Endothelial cell of umbilical vein (primary cell): ENCODE results near the gene WBP2. TPM values are rescaled to one million over a fixed set of nuclear protein-coding genes. Genes with fewer than 3 reads are reported as not detected.

Experiments
- BruUV-seq: library from RNA; stranded (reverse); fragments of 400-500 nt; replicated peaks from 2 replicates; lab custom pipeline; 2021; lab: Mats Ljungman, UMichigan
- CTCF ChIA-PET: fragments of 300-600, 350-600 bp; sonication (Branson Sonifier 250); formaldehyde crosslinking; loops from one replicate; lab custom pipeline; 2021; ENCODE audit warnings: antibody characterized with exemption, inconsistent platforms; lab: Charles Lee
- POLR2A ChIA-PET: fragments of 300-600, 350-600 bp; sonication (Branson Sonifier 250); formaldehyde crosslinking; loops from one replicate; lab custom pipeline; 2021; ENCODE audit warnings: antibody characterized with exemption, inconsistent platforms; lab: Charles Lee
- DNase-seq: peaks from one replicate; pipeline ENCODE4 v3.0.0-alpha.2; 2011; ENCODE audit warnings: low read depth, low spot score
- FAIRE-seq: peaks from 2 replicates; lab custom pipeline; 2011; peaks lifted over from hg19 to GRCh38; lab: Jason Lieb, UNC
- H2AFZ ChIP-seq: 2 replicates; pipeline ENCODE4 v1.6.0; 2012; ENCODE audit warnings: low read depth, low read length, control low read depth, inconsistent platforms
- H3K27ac ChIP-seq: 2 replicates; pipeline ENCODE4 v1.5.1; 2011; ENCODE audit warnings: low read depth, mild to moderate bottlenecking, control low read depth, low read length, moderate library complexity; ENCODE audit not compliant: insufficient read depth
- H3K27me3 ChIP-seq, 2 experiments: 2 replicates each; pipeline versions ENCODE4 v1.6.0 to v1.6.1; 2011; ENCODE audit warnings: low read length in 2 of 2, mixed read lengths in 1 of 2; ENCODE audit not compliant: control insufficient read depth in 2 of 2, insufficient read depth in 2 of 2
- H3K36me3 ChIP-seq, 2 experiments: 2 replicates in 1 of 2; 3 replicates in 1 of 2; pipeline ENCODE4 v1.5.1; 2011; ENCODE audit warnings: low read length in 2 of 2, mild to moderate bottlenecking in 1 of 2, moderate library complexity in 1 of 2; ENCODE audit not compliant: control insufficient read depth in 2 of 2, insufficient read depth in 2 of 2; ENCODE audit errors: extremely low read depth in 1 of 2
- H3K4me1 ChIP-seq: 3 replicates; pipeline ENCODE4 v1.5.1; 2011; ENCODE audit warnings: mild to moderate bottlenecking, low read length; ENCODE audit not compliant: control insufficient read depth, insufficient read depth; ENCODE audit errors: extremely low read depth
- H3K4me2 ChIP-seq: 2 replicates; pipeline ENCODE4 v1.6.1; 2011; ENCODE audit warnings: low read length, control low read depth, mixed read lengths; ENCODE audit not compliant: insufficient read depth
- H3K4me3 ChIP-seq, 3 experiments: fragments of 200-600 bp in 1 of 3; sonication (generic), shearing (Covaris generic) in 1 of 3; replicated peaks in 1 of 3; 2 replicates each; pipeline ENCODE4 v1.5.1; 2011 to 2016; ENCODE audit warnings: control low read depth in 3 of 3, low read length in 3 of 3, mild to moderate bottlenecking in 2 of 3, inconsistent platforms in 1 of 3, low read depth in 1 of 3, moderate library complexity in 1 of 3; ENCODE audit not compliant: insufficient read depth in 1 of 3
- H3K79me2 ChIP-seq: 2 replicates; pipeline ENCODE4 v1.6.0; 2012; ENCODE audit warnings: low read length, inconsistent platforms; ENCODE audit not compliant: control insufficient read depth, insufficient read depth
- H3K9ac ChIP-seq: replicated peaks from 2 replicates; pipeline ENCODE3; 2011; ENCODE audit warnings: low read length, control low read depth; ENCODE audit not compliant: insufficient read depth; ENCODE audit errors: extremely low read depth
- H3K9me1 ChIP-seq: replicated peaks from 3 replicates; pipeline ENCODE4 v1.6.0; 2011; ENCODE audit warnings: mild to moderate bottlenecking, low read length; ENCODE audit not compliant: control insufficient read depth, insufficient read depth; ENCODE audit errors: extremely low read depth
- H3K9me3 ChIP-seq: replicated peaks from 2 replicates; pipeline ENCODE4 v1.5.1; 2012; ENCODE audit warnings: low read length, inconsistent platforms; ENCODE audit not compliant: control insufficient read depth, insufficient read depth
- H4K20me1 ChIP-seq: replicated peaks from 2 replicates; pipeline ENCODE3; 2011; ENCODE audit warnings: mild to moderate bottlenecking, low read length; ENCODE audit not compliant: control insufficient read depth, insufficient read depth; ENCODE audit errors: extremely low read depth
- EZH2 ChIP-seq: IDR thresholded peaks from 2 replicates; pipeline ENCODE4 v1.6.1; 2012; ENCODE audit warnings: borderline replicate concordance, low read depth, mild to moderate bottlenecking, moderate library complexity, low read length, inconsistent platforms; ENCODE audit not compliant: severe bottlenecking
- FOS ChIP-seq: IDR thresholded peaks from 2 replicates; pipeline ENCODE4 v1.6.1; 2011; ENCODE audit warnings: mild to moderate bottlenecking, low read length, moderate library complexity, borderline replicate concordance; ENCODE audit not compliant: insufficient read depth
- GATA2 ChIP-seq: IDR thresholded peaks from 2 replicates; pipeline ENCODE4 v1.7.0; 2011; ENCODE audit warnings: low read depth, mild to moderate bottlenecking, moderate library complexity, mixed read lengths, low read length; ENCODE audit not compliant: insufficient read length, insufficient read depth
- JUN ChIP-seq: IDR thresholded peaks from 2 replicates; pipeline ENCODE4 v1.6.1; 2011; ENCODE audit warnings: borderline replicate concordance, low read depth; ENCODE audit not compliant: insufficient read length, insufficient read depth
- MYC ChIP-seq: IDR thresholded peaks from one replicate; pipeline ENCODE4 v1.6.1; 2011; ENCODE audit warnings: mild to moderate bottlenecking, low read depth, low read length
- POLR2A ChIP-seq: IDR thresholded peaks from 2 replicates; pipeline ENCODE4 v1.6.1; 2012; ENCODE audit warnings: low read depth, mild to moderate bottlenecking, control low read depth, low read length
- POLR2AphosphoS5 ChIP-seq: IDR thresholded peaks from 2 replicates; pipeline ENCODE4 v1.6.1; 2012; ENCODE audit warnings: low read depth, mild to moderate bottlenecking, control low read depth, low read length, moderate library complexity; ENCODE audit not compliant: insufficient read depth
- dilution Hi-C: fragments of 300-500 bp; cut with MboI; formaldehyde crosslinking; loops from one replicate; pipeline ENCODE4 v1.15.0; 2019; ENCODE audit warnings: low sequenced_read_pairs; ENCODE audit not compliant: extremely low pct_ligation_motif_present
- intact Hi-C: fragments of 100-400 bp; cut with micrococcal nuclease; formaldehyde crosslinking; loops from one replicate; pipeline ENCODE4 v1.10.0; 2022
- polyA plus RNA-seq, 4 experiments: library from polyadenylated mRNA; depleted of rRNA in 3 of 4; stranded (reverse) in 3 of 4; unstranded in 1 of 4; fragments of >200 nt; gene quantifications; 2 replicates each; pipeline versions ENCODE4 v1.2.1 to v1.2.3, GENCODE V29; 2011 to 2012; ENCODE audit warnings: missing spikeins in 1 of 4
- total RNA-seq: library from RNA; stranded (reverse); gene quantifications from 2 replicates; pipeline ENCODE4 v1.2.3, GENCODE V29; 2021
- TF ChIP-seq, protein P1 (sequence below): IDR thresholded peaks from 2 replicates; pipeline ENCODE4 v1.6.1; 2011; ENCODE audit not compliant: insufficient read depth, insufficient read length
- TF ChIP-seq, protein P2 (sequence below), 2 donors: IDR thresholded peaks; 1 replicate in 1 of 2; 2 replicates in 1 of 2; pipeline ENCODE4 v1.5.1; 2011; ENCODE audit warnings: low read length in 2 of 2, mild to moderate bottlenecking in 2 of 2, moderate library complexity in 2 of 2, control low read depth in 1 of 2, inconsistent platforms in 1 of 2, low read depth in 1 of 2; ENCODE audit not compliant: insufficient read depth in 1 of 2; ENCODE audit errors: extremely low read depth in 1 of 2

The WBP2 gene
- total and polyA plus RNA-seq, 2 donors (not counting 3 experiments of a cell fraction or from before 2014, with no cell fraction given): 81.5 to 126 TPM

DNA sequence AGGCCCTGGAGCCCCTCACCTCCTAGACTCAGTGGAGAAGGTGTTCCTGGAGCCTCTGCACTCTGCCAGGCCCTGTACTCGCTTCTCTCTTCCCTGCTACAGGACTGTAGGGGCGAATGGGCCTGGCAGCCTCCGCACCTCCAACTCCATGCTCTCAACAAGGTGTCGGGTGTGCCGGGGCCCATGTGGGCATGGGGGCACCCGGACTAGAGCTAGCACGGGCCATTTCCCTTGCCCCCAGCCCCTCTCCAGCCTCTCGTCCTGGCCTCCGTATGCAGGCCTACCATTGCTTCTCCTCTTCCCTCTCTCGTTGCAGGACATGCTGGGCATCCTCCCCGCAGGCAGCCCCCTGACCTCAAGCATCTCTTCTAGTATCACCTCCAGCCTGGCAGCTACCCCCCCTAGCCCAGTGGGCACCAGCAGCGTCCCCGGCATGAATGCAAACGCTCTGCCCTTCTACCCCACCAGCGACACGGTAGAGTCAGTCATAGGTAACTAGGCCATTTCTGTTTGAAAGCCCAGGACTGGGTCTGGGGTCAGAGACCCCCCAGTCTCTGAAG, 36.7 kb downstream of the WBP2 start:
- H3K36me3 ChIP-seq: peaks cover 0 to 49% of the 10 kb centered on the region in 2 experiments
- dilution Hi-C loops: no loop called here
- POLR2A ChIA-PET: no interaction called here

More for the DNA sequence above, 36.7 kb downstream of the WBP2 start:
- no peaks in the 10 kb centered on the region for H3K27me3 ChIP-seq
- no peak overlapping the region for H2AFZ ChIP-seq
- H4K20me1 ChIP-seq: no peaks in the 10 kb centered on the region
- no peak overlapping the region for H3K9ac ChIP-seq
- FAIRE-seq (no peak), DNase-seq (no peak)
- CTCF ChIA-PET: interaction anchor here (1.3 to 2.5 kb wide), 5 partner anchors 9 to 54 kb away, joined by 3 to 7 read pairs (median 5); no protein-coding TSS in a partner anchor
- no peak overlapping the region for H3K4me2 ChIP-seq
- no TSS peak for BruUV-seq
- H3K27ac ChIP-seq: no peak overlapping the region
- no peak overlapping the region for H3K4me3 ChIP-seq
- H3K4me1 ChIP-seq: peaks cover 6% of the 10 kb centered on the region
- intact Hi-C loops: no loop called here
- no peaks in the 10 kb centered on the region for H3K9me1 ChIP-seq
- TF ChIP-seq, protein P1, sequence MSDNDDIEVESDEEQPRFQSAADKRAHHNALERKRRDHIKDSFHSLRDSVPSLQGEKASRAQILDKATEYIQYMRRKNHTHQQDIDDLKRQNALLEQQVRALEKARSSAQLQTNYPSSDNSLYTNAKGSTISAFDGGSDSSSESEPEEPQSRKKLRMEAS: no peak
- TF ChIP-seq GATA2 (no peak), POLR2AphosphoS5 (no peak), MYC (no peak), EZH2 (no peak), JUN (no peak), POLR2A (no peak), FOS (no peak)
- TF ChIP-seq, protein P2, sequence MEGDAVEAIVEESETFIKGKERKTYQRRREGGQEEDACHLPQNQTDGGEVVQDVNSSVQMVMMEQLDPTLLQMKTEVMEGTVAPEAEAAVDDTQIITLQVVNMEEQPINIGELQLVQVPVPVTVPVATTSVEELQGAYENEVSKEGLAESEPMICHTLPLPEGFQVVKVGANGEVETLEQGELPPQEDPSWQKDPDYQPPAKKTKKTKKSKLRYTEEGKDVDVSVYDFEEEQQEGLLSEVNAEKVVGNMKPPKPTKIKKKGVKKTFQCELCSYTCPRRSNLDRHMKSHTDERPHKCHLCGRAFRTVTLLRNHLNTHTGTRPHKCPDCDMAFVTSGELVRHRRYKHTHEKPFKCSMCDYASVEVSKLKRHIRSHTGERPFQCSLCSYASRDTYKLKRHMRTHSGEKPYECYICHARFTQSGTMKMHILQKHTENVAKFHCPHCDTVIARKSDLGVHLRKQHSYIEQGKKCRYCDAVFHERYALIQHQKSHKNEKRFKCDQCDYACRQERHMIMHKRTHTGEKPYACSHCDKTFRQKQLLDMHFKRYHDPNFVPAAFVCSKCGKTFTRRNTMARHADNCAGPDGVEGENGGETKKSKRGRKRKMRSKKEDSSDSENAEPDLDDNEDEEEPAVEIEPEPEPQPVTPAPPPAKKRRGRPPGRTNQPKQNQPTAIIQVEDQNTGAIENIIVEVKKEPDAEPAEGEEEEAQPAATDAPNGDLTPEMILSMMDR (IDR thresholded peaks at IDR 0.05; ENCODE audit: extremely low read depth in 1 of 2, insufficient read depth in 1 of 2, low read depth in 1 of 2, low read length in 2 of 2): no peak
- no peaks in the 10 kb centered on the region for H3K9me3 ChIP-seq
- no peaks in the 10 kb centered on the region for H3K79me2 ChIP-seq
